Astrocyte (in vitro differentiated cells and primary cell): ENCODE data around the gene TRIB2. TPM values are rescaled to one million over a fixed set of nuclear protein-coding genes. Genes with fewer than 3 reads are reported as not detected.
"Not testable (repeated sequence)": the region's sequence is repeated elsewhere in the genome, so short reads cannot be mapped to it uniquely, and the experiment has no call there.

ENCODE experiments used
- DNase-seq: peaks from one replicate; pipeline ENCODE4 v3.0.0-alpha.2; 2010; ENCODE audit warnings: low read depth
- FAIRE-seq: peaks from 2 replicates; lab custom pipeline; 2011; peaks lifted over from hg19 to GRCh38; lab: Jason Lieb, UNC
- H2AFZ ChIP-seq: 2 replicates; pipeline ENCODE4 v1.6.0; 2012; ENCODE audit warnings: low read depth, low read length, inconsistent platforms
- H3K27ac ChIP-seq: 2 replicates; pipeline ENCODE4 v1.5.1; 2011; ENCODE audit warnings: low read depth, low read length, inconsistent platforms
- H3K27me3 ChIP-seq: 2 replicates; pipeline ENCODE4 v1.6.0; 2011; ENCODE audit warnings: low read length, inconsistent platforms; ENCODE audit not compliant: insufficient read depth
- H3K36me3 ChIP-seq: 2 replicates; pipeline ENCODE4 v1.5.1; 2011; ENCODE audit warnings: low read length, inconsistent platforms; ENCODE audit not compliant: insufficient read depth
- H3K4me1 ChIP-seq: 2 replicates; pipeline ENCODE4 v1.5.1; 2011; ENCODE audit warnings: low read length, inconsistent platforms; ENCODE audit not compliant: insufficient read depth
- H3K4me2 ChIP-seq: 2 replicates; pipeline ENCODE4 v1.6.0; 2012; ENCODE audit warnings: low read length, inconsistent platforms
- H3K4me3 ChIP-seq: 2 replicates; pipeline ENCODE4 v1.5.1; 2011; ENCODE audit warnings: low read depth, mild to moderate bottlenecking, low read length, inconsistent platforms; ENCODE audit not compliant: insufficient read depth
- H3K79me2 ChIP-seq: 2 replicates; pipeline ENCODE4 v1.6.0; 2012; ENCODE audit warnings: mild to moderate bottlenecking, low read length, inconsistent platforms; ENCODE audit not compliant: insufficient read depth
- H3K9ac ChIP-seq: 2 replicates; pipeline ENCODE4 v1.6.0; 2012; ENCODE audit warnings: mild to moderate bottlenecking, low read length, inconsistent platforms
- H3K9me3 ChIP-seq: 2 replicates; pipeline ENCODE4 v1.5.1; 2012; ENCODE audit warnings: low read depth, mild to moderate bottlenecking, low read length, inconsistent platforms; ENCODE audit not compliant: insufficient read depth
- H4K20me1 ChIP-seq: 2 replicates; pipeline ENCODE4 v1.6.0; 2012; ENCODE audit warnings: low read length, inconsistent platforms; ENCODE audit not compliant: insufficient read depth
- H3K27ac Mint-ChIP-seq: one replicate; pipeline ENCODE4 v1.8.0; 2021; ENCODE audit warnings: mild to moderate bottlenecking, mixed read lengths; ENCODE audit not compliant: unreplicated experiment
- H3K27me3 Mint-ChIP-seq: one replicate; pipeline ENCODE4 v1.8.0; 2021; ENCODE audit warnings: low read depth, mixed read lengths; ENCODE audit not compliant: unreplicated experiment
- H3K36me3 Mint-ChIP-seq: one replicate; pipeline ENCODE4 v1.8.0; 2021; ENCODE audit warnings: low read depth, mixed read lengths; ENCODE audit not compliant: unreplicated experiment
- H3K4me1 Mint-ChIP-seq: one replicate; pipeline ENCODE4 v1.8.0; 2021; ENCODE audit warnings: low read depth, mixed read lengths; ENCODE audit not compliant: unreplicated experiment
- H3K4me3 Mint-ChIP-seq: one replicate; pipeline ENCODE4 v1.8.0; 2021; ENCODE audit warnings: mild to moderate bottlenecking, moderate library complexity, mixed read lengths; ENCODE audit not compliant: unreplicated experiment
- H3K9me3 Mint-ChIP-seq: one replicate; pipeline ENCODE4 v1.8.0; 2021; ENCODE audit warnings: mild to moderate bottlenecking, mixed read lengths; ENCODE audit not compliant: unreplicated experiment
- CTCF ChIP-seq: IDR thresholded peaks from 2 replicates; pipeline ENCODE4 v1.5.1; 2011; ENCODE audit warnings: low read depth, mild to moderate bottlenecking, inconsistent platforms, low read length, moderate library complexity; ENCODE audit not compliant: insufficient read depth
- EZH2 ChIP-seq: IDR thresholded peaks from 2 replicates; pipeline ENCODE4 v1.6.1; 2012; ENCODE audit warnings: mild to moderate bottlenecking, low read length, inconsistent platforms; ENCODE audit not compliant: insufficient read depth
- total RNA-seq: library from RNA; stranded (reverse); gene quantifications from 2 replicates; pipeline ENCODE4 v1.2.1, GENCODE V29; 2021

Gene TRIB2
- total RNA-seq, 1 donor from 2014 or later = 22.6 TPM

GRCh38 chr2:12678186-12678585 lies 38.5 kb upstream of the TRIB2 start:
- H3K4me1 Mint-ChIP-seq = peaks cover 6% of the 10 kb centered on the region
- H3K27me3 ChIP-seq = no peaks in the 10 kb centered on the region

GRCh38 chr2:12679550-12680072 lies 37.1 kb upstream of the TRIB2 start:
- Histone ChIP-seq H3K9me3 (no peaks in the 10 kb centered on the region), H3K4me2 (no peak overlapping the region), H3K79me2 (no peaks in the 10 kb centered on the region), H3K27ac (no peak overlapping the region), H3K27me3 (peaks cover 2% of the 10 kb centered on the region), H3K36me3 (no peaks in the 10 kb centered on the region), H2AFZ (no peak overlapping the region), H3K4me1 (peaks cover 4% of the 10 kb centered on the region), H3K4me3 (no peak overlapping the region), H4K20me1 (no peaks in the 10 kb centered on the region), H3K9ac (no peak overlapping the region)
- peaks cover 2% of the 10 kb centered on the region for H3K36me3 Mint-ChIP-seq
- no peak overlapping the region for H3K4me3 Mint-ChIP-seq
- H3K4me1 Mint-ChIP-seq = peaks cover 9% of the 10 kb centered on the region
- FAIRE-seq (no peak), DNase-seq (no peak)
- TF ChIP-seq CTCF (no peak), EZH2 (no peak)
- H3K27ac Mint-ChIP-seq = no peak overlapping the region
- peaks cover 14% of the 10 kb centered on the region for H3K27me3 Mint-ChIP-seq
- peaks cover 4% of the 10 kb centered on the region for H3K9me3 Mint-ChIP-seq

More at GRCh38 chr2:12678186-12678585, 38.5 kb upstream of the TRIB2 start:
- no peak for FAIRE-seq
- H3K9ac ChIP-seq = no peak overlapping the region
- Mint-ChIP-seq H3K27me3 (peaks cover 14% of the 10 kb centered on the region), H3K36me3 (peaks cover 2% of the 10 kb centered on the region), H3K27ac (no peak overlapping the region), H3K9me3 (peaks cover 4% of the 10 kb centered on the region), H3K4me3 (no peak overlapping the region)
- H3K4me2 ChIP-seq = no peak overlapping the region
- H3K27ac ChIP-seq = no peak overlapping the region
- no peaks in the 10 kb centered on the region for H3K36me3 ChIP-seq
- H3K4me1 ChIP-seq = peaks cover 4% of the 10 kb centered on the region
- no peak for TF ChIP-seq EZH2
- no peak for TF ChIP-seq CTCF
- H2AFZ ChIP-seq = no peak overlapping the region
- H4K20me1 ChIP-seq = no peaks in the 10 kb centered on the region
- H3K79me2 ChIP-seq = no peaks in the 10 kb centered on the region
- H3K4me3 ChIP-seq = no peak overlapping the region
- H3K9me3 ChIP-seq = no peaks in the 10 kb centered on the region
- DNase-seq = no peak

GRCh38 chr2:12680115-12680514 lies 36.6 kb upstream of the TRIB2 start:
- H3K4me3 ChIP-seq, H3K79me2 ChIP-seq, H3K27ac Mint-ChIP-seq, H3K9me3 Mint-ChIP-seq, H2AFZ ChIP-seq, DNase-seq, H3K9me3 ChIP-seq, H4K20me1 ChIP-seq, FAIRE-seq, H3K27me3 ChIP-seq, H3K9ac ChIP-seq, H3K27ac ChIP-seq, H3K36me3 Mint-ChIP-seq, H3K4me1 Mint-ChIP-seq, H3K36me3 ChIP-seq, H3K4me3 Mint-ChIP-seq, H3K4me2 ChIP-seq, H3K4me1 ChIP-seq: not testable (repeated sequence)
- peaks cover 14% of the 10 kb centered on the region for H3K27me3 Mint-ChIP-seq
